Raji (cell line): ENCODE results near the gene NUP88.

ENCODE experiments used
- POLR2A ChIP-seq: IDR thresholded peaks from 2 replicates; pipeline ENCODE4 v1.6.1; 2011; ENCODE audit warnings: low read depth, low read length, control low read depth; ENCODE audit not compliant: insufficient read depth

The NUP88 gene

DNA sequence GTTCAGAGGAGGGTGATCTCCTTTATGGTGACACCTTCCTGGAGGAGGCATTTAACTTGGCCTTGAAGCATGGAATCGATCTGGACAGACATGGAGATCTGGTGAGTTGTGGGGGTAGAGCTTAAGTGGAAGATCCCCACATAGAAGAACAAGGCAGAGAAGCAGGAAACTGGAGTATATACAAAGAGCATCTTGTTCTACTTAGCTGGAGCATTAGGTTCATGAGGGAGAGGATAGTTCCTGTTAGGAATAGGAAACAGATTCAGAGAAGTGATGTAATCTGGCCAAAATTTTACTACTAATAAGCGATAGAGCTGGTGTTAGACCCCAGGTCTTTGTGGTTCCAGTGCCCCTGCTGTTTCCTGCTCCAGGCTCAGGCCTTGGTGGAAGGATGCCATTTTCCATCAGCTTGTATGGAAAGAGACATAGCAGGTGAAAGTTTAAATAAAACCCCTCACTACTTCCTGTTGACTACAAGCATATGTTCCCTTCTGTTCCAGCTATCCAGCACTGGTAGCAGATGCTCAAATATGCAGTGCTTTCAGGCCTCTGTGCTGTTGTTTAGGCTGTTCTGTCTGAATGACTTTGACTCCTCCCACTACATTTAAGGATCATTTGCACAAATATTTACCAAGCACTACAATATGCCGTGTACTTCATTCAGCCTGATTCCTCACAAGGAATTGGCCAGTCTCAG lies 9.9 kb upstream of the NUP88 start:
- TF ChIP-seq POLR2A, result no peak

GRCh38 chr17:5425826-5426225 lies 6.4 kb upstream of the NUP88 start:
- TF ChIP-seq POLR2A, result no peak

DNA sequence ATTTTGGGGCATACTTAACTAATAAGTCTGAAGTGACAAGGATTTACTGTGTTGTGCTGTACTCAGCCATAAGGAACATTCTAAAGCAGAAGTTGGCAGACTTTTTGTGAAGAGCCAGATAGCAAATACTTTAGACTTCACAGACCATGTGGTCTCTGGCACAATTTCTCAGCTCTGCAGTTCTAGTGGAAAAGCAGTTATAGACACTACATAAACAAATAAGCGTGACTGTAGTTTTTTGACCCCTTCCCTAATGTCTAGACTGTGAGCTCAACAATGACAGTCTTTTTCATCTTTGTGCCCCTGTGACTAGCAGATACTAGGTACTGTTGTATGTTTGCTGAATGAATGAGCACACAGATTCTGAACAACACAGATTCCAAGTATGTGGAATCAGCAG lies 5.4 kb upstream of the NUP88 start:
- no peak for TF ChIP-seq POLR2A

DNA sequence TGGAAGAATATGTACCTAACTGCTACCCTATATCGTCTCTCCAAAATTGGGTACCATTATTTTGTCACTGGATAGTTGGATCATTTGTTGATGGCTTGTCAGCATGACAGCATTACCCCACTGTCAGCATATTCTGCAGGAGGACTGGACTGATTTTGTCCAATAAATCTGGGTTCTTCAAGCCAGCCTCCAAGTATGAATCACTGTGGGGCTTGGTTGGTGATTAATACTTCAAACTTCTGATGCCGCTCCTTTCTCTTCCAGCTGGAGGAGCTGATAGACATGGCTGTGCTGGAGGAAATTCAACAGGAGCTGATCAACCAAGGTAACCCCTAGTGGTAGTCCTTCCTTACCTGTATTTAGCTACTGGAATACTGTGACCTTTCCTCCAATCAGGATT lies 3.0 kb upstream of the NUP88 start:
- TF ChIP-seq POLR2A, result no peak

- peak; percentile 89 for TF ChIP-seq POLR2A
Observed at GRCh38 chr17:5419959-5420653, 644 bp upstream of the NUP88 start, which contains the start of gene RPAIN. Gene RPAIN, plus strand, starts transcription at chr17:5420182. Its CDS starts 29 bp downstream, at chr17:5420211.

DNA sequence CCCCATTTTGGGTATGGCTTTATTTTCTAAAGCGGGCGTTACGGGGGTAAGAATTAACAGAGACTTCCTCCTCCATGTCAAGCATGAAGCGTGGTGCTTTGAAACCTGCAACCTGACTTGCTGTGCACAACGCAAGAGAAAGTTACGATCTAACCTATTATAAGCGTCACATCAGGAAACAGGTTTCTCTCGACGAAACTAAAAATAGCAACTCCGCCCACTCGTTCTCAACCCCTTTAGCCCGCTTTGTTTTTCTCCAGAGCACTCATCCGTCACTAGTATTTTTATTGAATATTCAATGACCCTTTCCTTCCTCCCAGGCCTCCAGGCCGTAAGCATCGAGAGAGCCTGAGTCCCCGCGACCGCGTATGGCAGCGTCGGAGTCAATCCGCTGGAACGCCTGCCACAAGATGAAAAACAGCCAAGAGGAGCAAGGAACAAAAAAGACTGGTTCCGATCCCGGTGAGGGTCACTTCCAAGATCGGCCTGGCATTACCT lies 555 bp downstream of the NUP88 start:
- no peak for TF ChIP-seq POLR2A

- no peak for TF ChIP-seq POLR2A
Observed at GRCh38 chr17:5416901-5417300, 2.6 kb downstream of the NUP88 start.

DNA sequence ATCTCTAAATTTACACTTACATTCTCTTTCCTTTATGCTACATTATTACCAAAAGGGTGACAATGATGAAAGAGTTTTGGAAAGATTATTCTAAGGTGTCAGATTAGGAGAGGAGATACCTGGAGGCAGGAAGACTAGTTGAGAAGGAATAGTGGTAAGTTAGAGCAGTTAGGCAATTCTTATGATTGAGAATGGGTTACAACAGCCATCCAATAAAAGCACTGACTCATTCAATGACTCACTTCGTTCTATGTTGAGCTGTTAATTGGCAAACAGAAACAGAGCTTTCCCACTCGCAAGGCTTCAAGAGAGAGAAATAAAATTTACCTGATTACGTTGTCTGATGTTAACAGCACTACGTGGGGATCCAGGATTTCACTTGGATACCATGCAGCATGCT lies 5.8 kb downstream of the NUP88 start:
- no peak for TF ChIP-seq POLR2A

- no peak for TF ChIP-seq POLR2A
Observed at GRCh38 chr17:5410594-5411272, 8.7 kb downstream of the NUP88 start.

GRCh38 chr17:5408186-5408585 lies 11.3 kb downstream of the NUP88 start:
- no peak for TF ChIP-seq POLR2A

GRCh38 chr17:5405400-5405799 lies 14.1 kb downstream of the NUP88 start:
- no peak for TF ChIP-seq POLR2A

DNA sequence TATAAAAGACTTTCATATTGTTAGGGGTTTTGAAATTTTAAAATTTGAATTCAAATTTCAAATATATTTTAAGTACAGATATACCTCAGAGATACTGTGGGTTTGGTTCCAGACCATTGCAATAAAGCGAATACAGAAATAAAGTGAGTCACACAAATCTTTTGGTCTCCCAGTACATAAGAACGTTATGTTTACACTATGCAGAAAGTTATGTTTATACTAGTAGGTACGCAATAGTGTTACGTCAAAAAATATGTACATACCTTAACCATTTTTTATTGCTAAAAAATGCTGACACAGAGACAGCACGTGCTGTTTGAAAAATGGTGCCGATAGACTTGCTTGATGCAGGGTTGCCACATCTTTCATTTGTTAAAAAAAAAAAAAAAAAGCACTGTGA lies 19.7 kb downstream of the NUP88 start:
- no peak for TF ChIP-seq POLR2A

DNA sequence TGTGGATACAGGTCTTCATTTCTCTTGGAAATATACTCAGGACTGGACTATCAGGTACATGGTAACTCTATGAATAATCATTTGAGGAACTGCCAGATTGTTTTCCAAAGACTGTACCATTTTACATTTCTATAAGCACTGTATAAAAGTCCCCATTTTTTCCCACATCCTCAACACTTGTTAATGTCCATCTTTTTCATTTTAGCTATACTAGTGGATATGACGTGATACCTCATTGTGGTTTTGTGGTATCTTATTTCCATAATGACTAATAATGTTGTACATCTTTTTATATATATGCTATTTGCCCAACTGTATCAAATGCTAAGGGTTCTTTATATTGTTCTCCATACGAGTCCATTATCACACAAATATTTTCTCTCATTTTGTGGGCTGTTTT lies 22.9 kb downstream of the NUP88 start:
- no peak for TF ChIP-seq POLR2A

- no peak for TF ChIP-seq POLR2A
Observed at GRCh38 chr17:5391678-5392077, 27.8 kb downstream of the NUP88 start.

DNA sequence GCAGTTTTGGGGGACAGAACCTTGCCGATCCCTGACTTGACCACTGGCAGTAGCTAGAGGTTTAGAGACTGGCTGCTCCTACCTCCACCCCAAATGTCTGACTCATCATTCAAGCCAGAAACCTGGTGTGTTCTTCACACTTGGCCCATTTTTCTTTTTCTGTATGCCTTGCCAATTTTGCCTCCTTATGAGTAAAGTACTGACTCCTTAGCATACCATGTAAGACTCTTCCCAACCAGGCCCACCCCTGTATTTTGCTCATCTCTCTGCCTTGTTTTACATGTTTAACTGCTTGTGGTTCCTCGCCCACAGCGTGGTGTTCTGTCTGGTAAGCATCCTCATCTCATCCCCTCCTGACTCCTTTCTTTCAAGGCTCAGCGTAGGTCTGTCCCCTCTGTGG lies 37.9 kb downstream of the NUP88 start:
- TF ChIP-seq POLR2A, result no peak
